ENCODE data around the gene AKR1E2. TPM values are rescaled to one million over a fixed set of nuclear protein-coding genes. Genes with fewer than 3 reads are reported as not detected.

Gene AKR1E2
- total RNA-seq, 2 donors from 2014 or later, result 0.26 to 14.5 TPM

- no peak for ATAC-seq
- WGBS, 2 donors, result 81 to 82% methylated on average over 5 of the region's 5 CpGs
- Histone ChIP-seq H3K9me3 (no peaks in the 10 kb centered on the region), H3K36me3 (replicated peaks in 1 of 2; ENCODE audit: insufficient read depth in 1 of 2, low read depth in 2 of 2) (no peaks in the 10 kb centered on the region), H3K27ac (peak overlapping the region; percentile 41 to 85 (median 64)), H3K4me3 (no peak overlapping the region), H3K27me3 (no peaks in the 10 kb centered on the region), H3K4me1 (peaks cover 41% of the 10 kb centered on the region)
- intact Hi-C loops (cut with DNase I), result no loop called here
- DNase-seq, result no peak
- TF ChIP-seq CTCF (IDR thresholded peaks at IDR 0.05) (no peak), POLR2A (IDR thresholded peaks at IDR 0.05) (no peak)
These were observed 25.2 kb downstream of the AKR1E2 start for GRCh38 chr10:4851176-4851575.

DNA sequence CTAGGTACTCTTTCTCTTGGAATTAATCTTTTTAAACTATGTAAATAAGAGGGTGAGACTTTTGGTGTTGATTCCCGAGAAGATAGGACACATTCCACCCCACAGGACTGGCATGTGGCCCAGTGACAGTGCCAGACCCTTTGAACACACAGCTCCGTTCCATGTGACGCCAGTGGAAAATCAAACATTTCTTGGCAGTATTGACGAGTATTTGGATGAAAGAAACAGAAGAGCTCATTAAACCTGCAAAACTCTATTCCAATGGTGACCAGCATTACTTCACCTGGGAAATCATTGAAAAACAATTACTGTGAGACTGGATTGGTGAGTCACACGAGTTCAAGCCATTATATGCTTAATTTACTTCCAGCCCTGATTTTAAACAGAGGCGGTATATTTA lies 25.8 kb downstream of the AKR1E2 start:
- peak; percentile 75 to 90 (median 76) for DNase-seq
- intact Hi-C loops (cut with DNase I), result no loop called here
- Histone ChIP-seq H3K27ac (peak overlapping the region; percentile 41 to 85 (median 64)), H3K36me3 (replicated peaks in 1 of 2; ENCODE audit: insufficient read depth in 1 of 2, low read depth in 2 of 2) (no peaks in the 10 kb centered on the region), H3K4me3 (no peak overlapping the region), H3K4me1 (peaks cover 41% of the 10 kb centered on the region), H3K27me3 (no peaks in the 10 kb centered on the region), H3K9me3 (no peaks in the 10 kb centered on the region)
- TF ChIP-seq POLR2A (IDR thresholded peaks at IDR 0.05) (no peak), CTCF (IDR thresholded peaks at IDR 0.05) (peak in 1 of 7 experiments; percentile 3)
- WGBS, 2 donors, result 11 to 29% methylated on average over 6 of the region's 6 CpGs
- ATAC-seq, result peak; percentile 80

GRCh38 chr10:4865945-4866661 lies 40.1 kb downstream of the AKR1E2 start:
- no peaks in the 10 kb centered on the region for H3K27me3 ChIP-seq
- H3K27ac ChIP-seq, result no peak overlapping the region
- H3K4me3 ChIP-seq, result no peak overlapping the region
- peaks cover 12% of the 10 kb centered on the region for H3K4me1 ChIP-seq
- intact Hi-C loops (cut with DNase I), result no loop called here
- WGBS, 2 donors, result 73 to 77% methylated on average over 7 of the region's 7 CpGs
- DNase-seq (no peak), ATAC-seq (no peak)
- no peaks in the 10 kb centered on the region for H3K9me3 ChIP-seq
- TF ChIP-seq POLR2A (IDR thresholded peaks at IDR 0.05) (no peak), CTCF (IDR thresholded peaks at IDR 0.05) (no peak)
- H3K36me3 ChIP-seq (replicated peaks in 1 of 2; ENCODE audit: insufficient read depth in 1 of 2, low read depth in 2 of 2), result no peaks in the 10 kb centered on the region

DNA sequence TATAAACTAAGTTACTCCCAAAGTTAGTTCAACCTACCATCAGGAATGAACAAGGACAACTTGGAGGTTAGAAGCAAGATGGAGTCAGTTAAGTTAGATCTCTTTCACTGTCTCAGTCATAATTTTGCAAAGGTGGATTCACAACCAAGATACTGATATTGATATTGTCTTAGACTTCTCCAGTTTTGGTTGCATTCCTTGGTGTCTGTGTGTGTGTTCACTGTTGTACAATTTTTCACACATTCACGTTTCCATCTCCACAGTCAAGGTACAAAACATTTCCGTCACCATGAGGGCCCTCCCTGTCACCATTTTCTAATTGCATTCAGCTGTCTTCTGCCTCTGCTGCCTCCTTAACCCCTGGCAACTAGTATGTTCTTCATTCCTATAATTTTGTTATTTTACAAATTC lies 41.1 kb downstream of the AKR1E2 start:
- H3K4me1 ChIP-seq, result peaks cover 12% of the 10 kb centered on the region
- intact Hi-C loops (cut with DNase I), result no loop called here
- no peaks in the 10 kb centered on the region for H3K27me3 ChIP-seq
- no peaks in the 10 kb centered on the region for H3K36me3 ChIP-seq (replicated peaks in 1 of 2; ENCODE audit: insufficient read depth in 1 of 2, low read depth in 2 of 2)
- 43 to 77% methylated on average over 2 of the region's 2 CpGs for WGBS, 2 donors
- TF ChIP-seq CTCF (IDR thresholded peaks at IDR 0.05), result no peak
- no peak for TF ChIP-seq POLR2A (IDR thresholded peaks at IDR 0.05)
- no peak for DNase-seq
- H3K27ac ChIP-seq, result no peak overlapping the region
- H3K9me3 ChIP-seq, result no peaks in the 10 kb centered on the region
- H3K4me3 ChIP-seq, result no peak overlapping the region
- ATAC-seq, result no peak

Data from body of pancreas (tissue), 4 donors.